IMR-90 (cell line): ENCODE results near the gene MED17. TPM values are rescaled to one million over a fixed set of nuclear protein-coding genes. Genes with fewer than 3 reads are reported as not detected.

ENCODE experiments used
- microRNA-seq, 2 experiments: library from miRNA; stranded (forward) in 1 of 2; unstranded in 1 of 2; fragments of 10-50 nt in 1 of 2; fragments of <30 nt in 1 of 2; gene quantifications in 1 of 2; microRNA quantifications in 1 of 2; one replicate each; pipeline versions ENCODE3 to v1.1.0; 2013 to 2020; ENCODE audit not compliant: insufficient read depth in 1 of 2, insufficient read length in 1 of 2, unreplicated experiment in 1 of 2
- polyA plus RNA-seq, 3 experiments: library from polyadenylated mRNA; depleted of rRNA; stranded (reverse); fragments of >200 nt; gene quantifications; 2 replicates each; pipeline ENCODE4 v1.2.3, GENCODE V29; 2012; ENCODE audit warnings: low replicate concordance in 1 of 3
- small RNA-seq, 5 experiments: library from RNA; depleted of rRNA; stranded (forward); fragments of <200 nt; gene quantifications; one replicate each; pipeline ENCODE3, GENCODE V24; 2012
- total RNA-seq: library from RNA; depleted of rRNA; stranded (reverse); fragments of >200 nt; gene quantifications from 2 replicates; pipeline ENCODE4 v1.2.3, GENCODE V29; 2012; rRNA removed

MED17 gene
- total and polyA plus RNA-seq, 2 of the 4 experiments (the other 2 are of a cell fraction): 20.0 to 23.3 TPM

Small RNAs within 50 kb of the gene (microRNA-seq; reads per million reads assigned to microRNA genes)
- not detected for gene RF00019 (ENCODE audit: insufficient read depth, insufficient read length)
- gene SNORA40 (ENCODE audit: insufficient read depth, insufficient read length): not detected

Small RNAs within 50 kb of the gene (small RNA-seq; reads per million reads assigned to genes)
- gene RF00019 (0 reads per million in 5 experiments), gene SNORA40 (0 reads per million in 5 experiments)

Other genes starting within 250 kb of the MED17 start
- gene SMCO4, start 240.9 kb upstream of the MED17 start, total RNA-seq: 2.2 and 4.2 TPM in 2 replicates
- gene SMCO4, start 240.9 kb upstream of the MED17 start, polyA plus RNA-seq (2012; rRNA removed): 17.7 and 21.8 TPM in 2 replicates
- 26.1 and 26.3 TPM in 2 replicates for gene CEP295, start 122.6 kb upstream of the MED17 start, total RNA-seq
- gene CEP295, start 122.6 kb upstream of the MED17 start, polyA plus RNA-seq (2012; rRNA removed): 4.4 and 5.7 TPM in 2 replicates
- gene TAF1D, start 42.8 kb upstream of the MED17 start, total RNA-seq: 56.8 and 147 TPM in 2 replicates
- gene TAF1D, start 42.8 kb upstream of the MED17 start, polyA plus RNA-seq (2012; rRNA removed): 94.8 and 133 TPM in 2 replicates
- 16.0 and 21.4 TPM in 2 replicates for gene C11orf54, start 42.6 kb upstream of the MED17 start, total RNA-seq
- gene C11orf54, start 42.6 kb upstream of the MED17 start, polyA plus RNA-seq (2012; rRNA removed): 9.1 and 13.7 TPM in 2 replicates
- 0.28 and 0.36 TPM in 2 replicates for gene VSTM5, start 66.3 kb downstream of the MED17 start, total RNA-seq
- 0.17 and 0.43 TPM in 2 replicates for gene VSTM5, start 66.3 kb downstream of the MED17 start, polyA plus RNA-seq (2012; rRNA removed)
- gene HEPHL1, start 237.1 kb downstream of the MED17 start, total RNA-seq: under 0.01 TPM in 1 of 2 replicates, not detected in the other
- 0.01 and 0.02 TPM in 2 replicates for gene HEPHL1, start 237.1 kb downstream of the MED17 start, polyA plus RNA-seq (2012; rRNA removed)